LNCaP clone FGC (cell line): ENCODE data around the gene NPIPA7.
"Not testable (repeated sequence)": the region's sequence is repeated elsewhere in the genome, so short reads cannot be mapped to it uniquely, and the experiment has no call there.

Experiments used
- DNase-seq: peaks from one replicate; pipeline ENCODE4 v3.0.0-alpha.2; 2011; ENCODE audit warnings: low read depth
- H3K4me3 ChIP-seq: 2 replicates; pipeline ENCODE4 v1.5.1; 2011; ENCODE audit warnings: mild to moderate bottlenecking, low read depth, low read length, control low read depth

NPIPA7 gene

DNA sequence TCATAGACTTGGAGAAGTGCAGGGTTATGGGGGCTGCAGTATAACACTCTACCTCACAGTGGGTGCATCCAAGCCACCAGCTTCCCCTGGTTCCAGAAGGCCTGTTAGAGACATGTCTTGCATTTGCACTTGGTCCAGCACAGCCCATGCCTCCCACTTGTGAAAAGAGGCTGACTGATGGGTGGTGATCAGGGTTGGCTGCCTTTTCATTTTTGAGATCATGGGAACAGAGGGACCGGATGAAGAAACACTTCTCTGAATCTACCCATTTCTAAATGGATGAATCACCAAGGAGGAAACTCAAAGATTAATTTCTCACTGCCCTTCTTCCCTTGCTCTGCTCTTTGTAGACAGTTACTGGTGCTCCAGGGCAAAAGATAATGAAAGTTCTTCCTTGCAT is 34.8 kb downstream of the NPIPA7 start:
- H3K4me3 ChIP-seq, DNase-seq: not testable (repeated sequence)

DNA sequence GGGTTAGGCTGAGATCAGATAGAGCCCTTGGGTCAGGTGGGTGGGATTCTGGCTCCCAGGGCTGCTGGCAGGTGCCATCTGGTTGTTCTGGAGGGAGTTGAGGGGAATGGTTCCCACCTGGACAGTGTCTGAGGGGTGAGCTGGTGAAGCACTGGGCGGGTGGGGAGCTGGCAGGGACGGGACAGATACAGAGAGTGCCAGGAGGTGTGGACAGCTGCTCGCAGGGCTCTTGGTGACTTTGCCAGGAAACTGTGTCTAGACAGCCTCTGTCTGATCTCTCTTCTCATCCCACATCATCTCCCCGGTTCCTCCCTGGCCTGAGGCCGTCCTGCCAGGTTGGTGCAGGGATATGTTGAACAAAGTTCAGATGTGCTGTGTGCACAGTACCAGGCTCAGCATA is 38.1 kb downstream of the NPIPA7 start:
- DNase-seq, H3K4me3 ChIP-seq: not testable (repeated sequence)

GRCh38 chr16:16417914-16418544 is 39.1 kb downstream of the NPIPA7 start:
- H3K4me3 ChIP-seq, DNase-seq: not testable (repeated sequence)

GRCh38 chr16:16420515-16420914 is 41.6 kb downstream of the NPIPA7 start:
- DNase-seq, H3K4me3 ChIP-seq: not testable (repeated sequence)

- DNase-seq, H3K4me3 ChIP-seq: not testable (repeated sequence)
Measured at GRCh38 chr16:16425146-16425545, 46.2 kb downstream of the NPIPA7 start.

GRCh38 chr16:16431135-16431534 is 52.2 kb downstream of the NPIPA7 start:
- DNase-seq, H3K4me3 ChIP-seq: not testable (repeated sequence)

- not testable (repeated sequence) for H3K4me3 ChIP-seq, DNase-seq
Measured at GRCh38 chr16:16434711-16435110, 55.8 kb downstream of the NPIPA7 start.

GRCh38 chr16:16441401-16441800 is 62.5 kb downstream of the NPIPA7 start:
- not testable (repeated sequence) for DNase-seq, H3K4me3 ChIP-seq
